ENCODE results near the gene PPP1CB.

Gene PPP1CB

DNA sequence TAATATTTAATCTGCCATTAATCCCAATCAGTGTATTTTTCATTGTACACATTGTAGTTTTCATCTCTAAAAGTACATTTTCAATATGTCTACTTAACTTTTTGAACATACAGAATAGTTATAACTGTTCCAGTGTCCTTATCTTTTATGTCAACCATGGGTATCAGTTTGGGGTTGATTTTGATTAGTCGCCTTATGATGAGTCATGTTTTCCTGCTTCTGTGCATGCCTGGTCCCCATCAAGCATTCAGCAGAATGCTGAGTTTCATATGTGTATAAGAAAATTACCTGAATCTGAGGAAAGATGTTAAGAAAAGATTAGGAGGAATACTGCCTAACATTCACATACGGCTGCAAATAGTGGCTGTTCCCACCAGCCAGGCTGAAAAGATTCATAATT lies 76.8 kb downstream of the PPP1CB start:
- H3K4me3 ChIP-seq (replicated peaks; ENCODE audit: low read depth, low read length), result no peak overlapping the region
- DNase-seq (ENCODE audit: extremely low read depth, low read depth), result no peak

DNA sequence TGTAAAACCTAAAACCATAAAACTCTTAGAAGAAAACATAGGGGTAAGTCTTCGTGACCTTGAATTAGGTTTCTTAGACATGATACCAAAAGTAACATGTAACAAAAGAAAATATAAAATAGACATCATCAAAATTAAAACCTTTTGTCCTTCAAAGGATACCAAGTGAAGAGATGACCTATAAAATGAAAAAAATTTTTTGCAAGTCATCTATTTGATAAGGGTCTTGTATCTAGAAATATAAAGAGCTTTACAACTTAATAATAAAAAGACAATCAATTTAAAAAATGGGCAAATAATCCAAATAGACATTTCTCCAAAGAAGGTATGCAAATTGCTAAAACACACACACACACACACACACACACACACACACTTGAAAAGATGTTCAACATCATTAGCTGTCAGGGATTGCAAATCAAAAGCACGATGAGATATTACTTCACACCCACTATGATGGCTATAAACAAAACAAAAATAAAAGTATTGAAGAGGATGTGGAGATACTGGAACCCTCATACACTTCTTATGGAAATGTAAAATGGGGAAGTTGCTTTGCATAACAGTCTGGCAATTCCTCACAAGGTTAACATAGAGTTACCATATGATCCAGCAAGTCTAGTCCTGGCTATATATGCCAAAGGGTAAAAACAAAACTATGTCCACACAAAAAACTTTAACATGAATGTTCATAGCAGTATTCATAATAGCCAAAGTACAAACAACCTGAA lies 82.3 kb downstream of the PPP1CB start:
- DNase-seq (ENCODE audit: extremely low read depth, low read depth), result no peak
- no peak overlapping the region for H3K4me3 ChIP-seq (replicated peaks; ENCODE audit: low read depth, low read length)
- TF ChIP-seq CTCF (IDR thresholded peaks at IDR 0.05; ENCODE audit: low read depth, low read length, missing control alignments), result no peak

More for the DNA sequence above, 76.8 kb downstream of the PPP1CB start:
- no peak for TF ChIP-seq CTCF (IDR thresholded peaks at IDR 0.05; ENCODE audit: low read depth, low read length, missing control alignments)

DNA sequence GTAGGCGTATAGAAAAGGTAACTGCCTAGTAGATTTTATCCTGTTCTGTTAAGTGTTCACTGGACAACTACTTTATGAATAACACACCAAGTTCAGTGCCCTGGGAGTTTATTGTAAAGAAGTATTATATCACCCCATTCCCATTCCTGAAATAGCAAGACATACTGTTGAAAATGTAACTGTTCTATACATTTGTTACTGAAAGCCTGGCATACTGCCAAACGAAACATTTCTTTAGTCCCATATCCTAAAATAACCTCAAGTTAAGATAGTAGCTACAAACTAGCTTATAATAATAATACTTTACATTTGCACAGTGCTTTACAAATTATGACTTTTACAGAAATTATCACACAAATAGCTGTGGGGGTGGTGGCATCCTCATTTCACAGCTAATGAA lies 84.2 kb downstream of the PPP1CB start:
- DNase-seq (ENCODE audit: extremely low read depth, low read depth), result no peak
- H3K4me3 ChIP-seq (replicated peaks; ENCODE audit: low read depth, low read length), result no peak overlapping the region
- no peak for TF ChIP-seq CTCF (IDR thresholded peaks at IDR 0.05; ENCODE audit: low read depth, low read length, missing control alignments)

- no peak overlapping the region for H3K4me3 ChIP-seq (replicated peaks; ENCODE audit: low read depth, low read length)
- TF ChIP-seq CTCF (IDR thresholded peaks at IDR 0.05; ENCODE audit: low read depth, low read length, missing control alignments), result no peak
- DNase-seq (ENCODE audit: extremely low read depth, low read depth), result no peak
Measured at GRCh38 chr2:28838971-28839370, 87.3 kb downstream of the PPP1CB start.

DNA sequence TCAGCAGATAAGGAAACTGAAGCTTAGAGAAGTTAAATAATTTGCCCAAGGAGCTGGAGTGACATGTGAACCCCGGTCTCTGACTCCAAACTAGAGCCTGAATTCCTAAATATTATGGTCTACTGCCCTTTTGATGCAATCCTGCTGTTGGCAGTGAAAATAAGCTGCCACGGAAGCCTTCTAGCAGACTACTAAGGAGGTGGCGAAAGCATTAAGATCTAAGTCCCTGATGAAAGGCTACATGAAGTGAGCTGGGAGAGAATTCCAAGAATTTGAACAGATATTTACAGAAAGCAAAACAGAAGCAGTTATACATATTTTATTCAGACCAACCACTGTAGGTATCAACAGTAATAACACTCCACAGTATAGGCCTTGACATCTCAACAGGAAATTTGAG lies 90.4 kb downstream of the PPP1CB start:
- DNase-seq (ENCODE audit: extremely low read depth, low read depth), result no peak
- no peak for TF ChIP-seq CTCF (IDR thresholded peaks at IDR 0.05; ENCODE audit: low read depth, low read length, missing control alignments)
- H3K4me3 ChIP-seq (replicated peaks; ENCODE audit: low read depth, low read length), result no peak overlapping the region
